Sigmoid colon (tissue), 7 donors: ENCODE data around the gene HSPA1B. TPM values are rescaled to one million over a fixed set of nuclear protein-coding genes. Genes with fewer than 3 reads are reported as not detected.

Experiments used
- DNase-seq: peaks from one replicate; pipeline ENCODE4 v3.0.0-alpha.2; 2019
- H3K27ac ChIP-seq, 4 donors: fragments of 200-600 bp; sonication (generic); one replicate each; pipeline ENCODE4 v1.5.1; 2016 to 2019; ENCODE audit warnings: mild to moderate bottlenecking in 1 of 4
- H3K27me3 ChIP-seq, 3 donors: fragments of 200-600 bp; sonication (generic); one replicate each; pipeline ENCODE4 v1.5.1; 2019; ENCODE audit warnings: mild to moderate bottlenecking in 1 of 3
- H3K36me3 ChIP-seq, 4 donors: fragments of 200-600 bp; sonication (generic); one replicate each; pipeline ENCODE4 v1.5.1; 2016 to 2019
- H3K4me1 ChIP-seq, 4 donors: fragments of 200-600 bp; sonication (generic); one replicate each; pipeline ENCODE4 v1.5.1; 2017 to 2019
- H3K4me3 ChIP-seq, 4 donors: fragments of 200-600 bp; sonication (generic); one replicate each; pipeline ENCODE4 v1.5.1; 2017 to 2019; ENCODE audit warnings: mild to moderate bottlenecking in 2 of 4, moderate library complexity in 1 of 4
- H3K9me3 ChIP-seq, 4 donors: fragments of 200-600 bp in 3 of 4; sonication (generic) in 3 of 4; one replicate each; pipeline versions ENCODE4 v1.5.1 to v1.6.1; 2013 to 2019
- CTCF ChIP-seq, 4 experiments: fragments of 450-650 bp in 3 of 4; fragments of 200-600 bp in 1 of 4; IDR thresholded peaks; one replicate each; pipeline ENCODE4 v1.5.1; 2016 to 2019; ENCODE audit warnings: antibody characterized with exemption in 4 of 4, mild to moderate bottlenecking in 3 of 4, moderate library complexity in 2 of 4
- EP300 ChIP-seq, 4 donors: sonication (generic); formaldehyde crosslinking; IDR thresholded peaks; one replicate each; pipeline ENCODE4 v1.6.1; 2017; ENCODE audit warnings: antibody characterized with exemption in 4 of 4
- POLR2A ChIP-seq, 2 donors: fragments of 450-650 bp; IDR thresholded peaks; one replicate each; pipeline ENCODE4 v1.6.1; 2016; ENCODE audit warnings: antibody characterized with exemption in 2 of 2, mild to moderate bottlenecking in 2 of 2, moderate library complexity in 2 of 2
- POLR2AphosphoS5 ChIP-seq, 4 donors: sonication (generic); formaldehyde crosslinking; IDR thresholded peaks; one replicate each; pipeline ENCODE4 v1.6.1; 2017; ENCODE audit warnings: antibody characterized with exemption in 4 of 4
- WGBS, 2 donors: extraction: QIAGEN DNeasy Blood & Tissue Kit; methylation state at CpG; one replicate each; pipeline ENCODE4 v1.1.7; 2013; 5-methylcytosine and 5-hydroxymethylcytosine counted together
- intact Hi-C: fragments of 100-400 bp; cut with DNase I; formaldehyde crosslinking; loops from one replicate; pipeline ENCODE4 v1.15.1; 2023
- polyA plus RNA-seq, 3 donors: library from polyadenylated mRNA; stranded (reverse); fragments of 200-250 nt; gene quantifications; one replicate each; pipeline ENCODE4 v1.2.3, GENCODE V29; 2013
- total RNA-seq, 4 donors: library from RNA; depleted of rRNA; stranded (reverse); fragments of >200 nt; gene quantifications; one replicate each; pipeline ENCODE4 v1.1.0, GENCODE V29; 2016
- donor health status: healthy with polysubstance abuse.
- donor health status: Bipolar disorder and iron deficiency.
- donor health status: healthy.

Gene HSPA1B
- total and polyA plus RNA-seq, 7 donors: 63.1 to 237 (median 104) TPM

GRCh38 chr6:31780507-31781243, 46.9 kb upstream of the HSPA1B start:
- H3K27me3 ChIP-seq: no peaks in the 10 kb centered on the region
- H3K36me3 ChIP-seq: peaks cover 17 to 73% (median 58%) of the 10 kb centered on the region in 4 donors
- no peaks in the 10 kb centered on the region for H3K9me3 ChIP-seq
- 90 to 93% methylated on average over 20 of the region's 20 CpGs for WGBS, 2 donors
- intact Hi-C loops: no loop called here
- DNase-seq: no peak
- no peak overlapping the region for H3K27ac ChIP-seq
- H3K4me3 ChIP-seq: no peak overlapping the region
- no peak for TF ChIP-seq POLR2A (IDR thresholded peaks at IDR 0.05)
- no peak for TF ChIP-seq POLR2AphosphoS5 (IDR thresholded peaks at IDR 0.05)
- TF ChIP-seq CTCF (IDR thresholded peaks at IDR 0.05): no peak
- TF ChIP-seq EP300 (IDR thresholded peaks at IDR 0.05): no peak
- peaks cover 0 to 10% (median 10%) of the 10 kb centered on the region in 4 donors for H3K4me1 ChIP-seq

GRCh38 chr6:31781244-31782125, 46.1 kb upstream of the HSPA1B start:
- WGBS, 2 donors: 95 to 96% methylated on average over 23 of the region's 23 CpGs
- intact Hi-C loops: no loop called here
- H3K4me3 ChIP-seq: no peak overlapping the region
- no peak for TF ChIP-seq EP300 (IDR thresholded peaks at IDR 0.05)
- TF ChIP-seq CTCF (IDR thresholded peaks at IDR 0.05): no peak
- no peak for TF ChIP-seq POLR2AphosphoS5 (IDR thresholded peaks at IDR 0.05)
- TF ChIP-seq POLR2A (IDR thresholded peaks at IDR 0.05): no peak
- H3K36me3 ChIP-seq: peaks cover 17 to 79% (median 59%) of the 10 kb centered on the region in 4 donors
- no peaks in the 10 kb centered on the region for H3K27me3 ChIP-seq
- DNase-seq: no peak
- peaks cover 0 to 10% (median 9%) of the 10 kb centered on the region in 4 donors for H3K4me1 ChIP-seq
- no peaks in the 10 kb centered on the region for H3K9me3 ChIP-seq
- no peak overlapping the region for H3K27ac ChIP-seq

GRCh38 chr6:31782126-31782855, 45.2 kb upstream of the HSPA1B start:
- intact Hi-C loops: no loop called here
- 94% methylated on average over 32 of the region's 32 CpGs for WGBS, 2 donors
- H3K4me3 ChIP-seq: no peak overlapping the region
- no peak overlapping the region for H3K27ac ChIP-seq
- no peaks in the 10 kb centered on the region for H3K27me3 ChIP-seq
- TF ChIP-seq POLR2A (IDR thresholded peaks at IDR 0.05): no peak
- no peak for TF ChIP-seq EP300 (IDR thresholded peaks at IDR 0.05)
- no peak for TF ChIP-seq POLR2AphosphoS5 (IDR thresholded peaks at IDR 0.05)
- TF ChIP-seq CTCF (IDR thresholded peaks at IDR 0.05): no peak
- H3K36me3 ChIP-seq: peaks cover 17 to 86% (median 59%) of the 10 kb centered on the region in 4 donors
- peaks cover 0 to 3% (median 1%) of the 10 kb centered on the region in 4 donors for H3K4me1 ChIP-seq
- H3K9me3 ChIP-seq: no peaks in the 10 kb centered on the region
- no peak for DNase-seq

GRCh38 chr6:31784098-31784925, 43.2 kb upstream of the HSPA1B start:
- 96 to 97% methylated on average over 15 of the region's 15 CpGs for WGBS, 2 donors
- intact Hi-C loops: no loop called here

More at GRCh38 chr6:31784098-31784925, 43.2 kb upstream of the HSPA1B start:
- H3K27ac ChIP-seq: no peak overlapping the region
- no peaks in the 10 kb centered on the region for H3K27me3 ChIP-seq
- no peaks in the 10 kb centered on the region for H3K4me1 ChIP-seq
- no peaks in the 10 kb centered on the region for H3K9me3 ChIP-seq
- DNase-seq: no peak
- TF ChIP-seq POLR2A (IDR thresholded peaks at IDR 0.05) (no peak), POLR2AphosphoS5 (IDR thresholded peaks at IDR 0.05) (no peak), EP300 (IDR thresholded peaks at IDR 0.05) (no peak), CTCF (IDR thresholded peaks at IDR 0.05) (no peak)
- H3K36me3 ChIP-seq: peaks cover 17 to 83% (median 51%) of the 10 kb centered on the region in 4 donors
- no peak overlapping the region for H3K4me3 ChIP-seq
